Hepatocyte (in vitro differentiated cells): ENCODE measurements around the gene DMD. TPM values are rescaled to one million over a fixed set of nuclear protein-coding genes. Genes with fewer than 3 reads are reported as not detected.

ENCODE experiments used
- DNase-seq: peaks from one replicate; pipeline ENCODE4 v3.0.0-alpha.2; 2016; ENCODE audit warnings: low spot score
- H2AFZ ChIP-seq: fragments of 200-600 bp; sonication (generic); 2 replicates; pipeline ENCODE4 v1.6.0; 2016; ENCODE audit warnings: antibody characterized with exemption, mild to moderate bottlenecking
- H3K27ac ChIP-seq: fragments of 200-600 bp; sonication (generic); 2 replicates; pipeline ENCODE4 v1.5.1; 2016; ENCODE audit warnings: mild to moderate bottlenecking
- H3K27me3 ChIP-seq: fragments of 200-600 bp; sonication (generic); 2 replicates; pipeline ENCODE4 v1.6.1; 2016
- H3K36me3 ChIP-seq: fragments of 200-600 bp; sonication (generic); replicated peaks from 2 replicates; pipeline ENCODE4 v1.5.1; 2016; ENCODE audit warnings: low read depth; ENCODE audit not compliant: insufficient read depth
- H3K4me1 ChIP-seq: fragments of 200-600 bp; sonication (generic); 2 replicates; pipeline ENCODE4 v1.5.1; 2016; ENCODE audit warnings: mild to moderate bottlenecking, moderate library complexity; ENCODE audit not compliant: insufficient read depth
- H3K4me2 ChIP-seq: fragments of 200-600 bp; sonication (generic); 2 replicates; pipeline ENCODE4 v1.6.0; 2016
- H3K4me3 ChIP-seq: fragments of 200-600 bp; sonication (generic); 2 replicates; pipeline ENCODE4 v1.5.1; 2016; ENCODE audit warnings: mild to moderate bottlenecking
- H3K79me2 ChIP-seq: fragments of 200-600 bp; sonication (generic); 2 replicates; pipeline ENCODE4 v1.6.0; 2017; ENCODE audit warnings: mild to moderate bottlenecking
- H3K9me2 ChIP-seq: fragments of 200-600 bp; sonication (generic); replicated peaks from 2 replicates; pipeline ENCODE4 v1.6.0; 2017; ENCODE audit warnings: mild to moderate bottlenecking; ENCODE audit not compliant: insufficient read depth
- H3K9me3 ChIP-seq: fragments of 200-600 bp; sonication (generic); 2 replicates; pipeline ENCODE4 v1.5.1; 2016; ENCODE audit warnings: low read depth, mild to moderate bottlenecking
- H4K20me1 ChIP-seq: fragments of 200-600 bp; sonication (generic); 2 replicates; pipeline ENCODE4 v1.6.0; 2016; ENCODE audit warnings: mild to moderate bottlenecking; ENCODE audit not compliant: insufficient read depth, poor library complexity, severe bottlenecking
- CTCF ChIP-seq: fragments of 200-600 bp; sonication (generic); IDR thresholded peaks from 2 replicates; pipeline ENCODE4 v1.5.1; 2016; ENCODE audit warnings: antibody characterized with exemption, mild to moderate bottlenecking; ENCODE audit not compliant: poor library complexity
- EZH2 ChIP-seq: fragments of 200-600 bp; sonication (generic); IDR thresholded peaks from 2 replicates; pipeline ENCODE4 v1.6.1; 2016; ENCODE audit warnings: antibody characterized with exemption, mild to moderate bottlenecking, borderline replicate concordance
- EZH2phosphoT487 ChIP-seq: fragments of 200-600 bp; sonication (generic); IDR thresholded peaks from one replicate; pipeline ENCODE4 v1.6.1; 2018; ENCODE audit warnings: antibody characterized with exemption, mild to moderate bottlenecking, low read depth, moderate library complexity; ENCODE audit not compliant: unreplicated experiment, severe bottlenecking
- WGBS: methylation state at CpG from one replicate; pipeline ENCODE4 v1.1.6; 2016; ENCODE audit warnings: low lambda C conversion rate; ENCODE audit errors: missing lambda C conversion rate; 5-methylcytosine and 5-hydroxymethylcytosine counted together
- polyA plus RNA-seq: library from polyadenylated mRNA; unstranded; fragments of >200 nt; fragmentation: Nextera tagmentation; extraction: Ambion mirVana; gene quantifications from 2 replicates; pipeline ENCODE4 v1.2.1, GENCODE V29; 2016
- total RNA-seq: library from RNA; depleted of rRNA; stranded (reverse); fragments of >200 nt; gene quantifications from 2 replicates; pipeline ENCODE4 v1.2.3, GENCODE V29; 2014

Gene DMD
- total and polyA plus RNA-seq, 2 experiments from 2014 or later = 14.2 to 27.8 TPM

GRCh38 chrX:31603411-31604120 lies 1607.8 kb downstream of the DMD start:
- Histone ChIP-seq H2AFZ (no peak overlapping the region), H3K36me3 (no peaks in the 10 kb centered on the region), H4K20me1 (no peaks in the 10 kb centered on the region), H3K9me3 (no peaks in the 10 kb centered on the region), H3K4me2 (no peak overlapping the region), H3K79me2 (no peaks in the 10 kb centered on the region), H3K27ac (no peak overlapping the region), H3K27me3 (no peaks in the 10 kb centered on the region), H3K4me3 (no peak overlapping the region), H3K9me2 (no peaks in the 10 kb centered on the region), H3K4me1 (no peaks in the 10 kb centered on the region)
- DNase-seq = no peak
- WGBS = 56% methylated on average over 5 of the region's 5 CpGs
- TF ChIP-seq EZH2phosphoT487 (no peak), EZH2 (no peak), CTCF (no peak)

GRCh38 chrX:31600823-31601222 lies 1610.5 kb downstream of the DMD start:
- TF ChIP-seq CTCF (no peak), EZH2 (no peak), EZH2phosphoT487 (no peak)
- no peaks in the 10 kb centered on the region for H3K36me3 ChIP-seq
- no peak overlapping the region for H3K4me2 ChIP-seq
- H3K27me3 ChIP-seq = no peaks in the 10 kb centered on the region
- no peak for DNase-seq
- H3K9me2 ChIP-seq = no peaks in the 10 kb centered on the region
- no peaks in the 10 kb centered on the region for H3K79me2 ChIP-seq
- no peaks in the 10 kb centered on the region for H4K20me1 ChIP-seq
- no peak overlapping the region for H3K27ac ChIP-seq
- WGBS = 83% methylated on average over 3 of the region's 3 CpGs
- no peaks in the 10 kb centered on the region for H3K9me3 ChIP-seq
- H3K4me3 ChIP-seq = no peak overlapping the region
- no peaks in the 10 kb centered on the region for H3K4me1 ChIP-seq
- no peak overlapping the region for H2AFZ ChIP-seq

- Histone ChIP-seq H3K36me3 (no peaks in the 10 kb centered on the region), H3K9me2 (no peaks in the 10 kb centered on the region), H3K27me3 (no peaks in the 10 kb centered on the region), H3K4me2 (no peak overlapping the region), H3K4me1 (no peaks in the 10 kb centered on the region), H4K20me1 (no peaks in the 10 kb centered on the region), H3K27ac (no peak overlapping the region), H2AFZ (no peak overlapping the region), H3K79me2 (no peaks in the 10 kb centered on the region), H3K4me3 (no peak overlapping the region), H3K9me3 (no peaks in the 10 kb centered on the region)
- WGBS = 54% methylated on average over 2 of the region's 2 CpGs
- no peak for DNase-seq
- TF ChIP-seq EZH2phosphoT487 = no peak
- TF ChIP-seq CTCF = no peak
- TF ChIP-seq EZH2 = no peak
Observed at GRCh38 chrX:31593353-31593752, 1618.0 kb downstream of the DMD start.
